GM12801 (cell line): ENCODE measurements around the gene GUSB.

ENCODE experiments used
- TF ChIP-seq, protein P1 (sequence below): IDR thresholded peaks from one replicate; pipeline ENCODE4 v1.5.1; 2011; ENCODE audit warnings: control low read depth; ENCODE audit not compliant: insufficient read length; ENCODE audit errors: extremely low read depth

GUSB gene

GRCh38 chr7:65975814-65976445 lies 6.1 kb downstream of the GUSB start:
- TF ChIP-seq, protein P1, sequence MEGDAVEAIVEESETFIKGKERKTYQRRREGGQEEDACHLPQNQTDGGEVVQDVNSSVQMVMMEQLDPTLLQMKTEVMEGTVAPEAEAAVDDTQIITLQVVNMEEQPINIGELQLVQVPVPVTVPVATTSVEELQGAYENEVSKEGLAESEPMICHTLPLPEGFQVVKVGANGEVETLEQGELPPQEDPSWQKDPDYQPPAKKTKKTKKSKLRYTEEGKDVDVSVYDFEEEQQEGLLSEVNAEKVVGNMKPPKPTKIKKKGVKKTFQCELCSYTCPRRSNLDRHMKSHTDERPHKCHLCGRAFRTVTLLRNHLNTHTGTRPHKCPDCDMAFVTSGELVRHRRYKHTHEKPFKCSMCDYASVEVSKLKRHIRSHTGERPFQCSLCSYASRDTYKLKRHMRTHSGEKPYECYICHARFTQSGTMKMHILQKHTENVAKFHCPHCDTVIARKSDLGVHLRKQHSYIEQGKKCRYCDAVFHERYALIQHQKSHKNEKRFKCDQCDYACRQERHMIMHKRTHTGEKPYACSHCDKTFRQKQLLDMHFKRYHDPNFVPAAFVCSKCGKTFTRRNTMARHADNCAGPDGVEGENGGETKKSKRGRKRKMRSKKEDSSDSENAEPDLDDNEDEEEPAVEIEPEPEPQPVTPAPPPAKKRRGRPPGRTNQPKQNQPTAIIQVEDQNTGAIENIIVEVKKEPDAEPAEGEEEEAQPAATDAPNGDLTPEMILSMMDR = no peak

DNA sequence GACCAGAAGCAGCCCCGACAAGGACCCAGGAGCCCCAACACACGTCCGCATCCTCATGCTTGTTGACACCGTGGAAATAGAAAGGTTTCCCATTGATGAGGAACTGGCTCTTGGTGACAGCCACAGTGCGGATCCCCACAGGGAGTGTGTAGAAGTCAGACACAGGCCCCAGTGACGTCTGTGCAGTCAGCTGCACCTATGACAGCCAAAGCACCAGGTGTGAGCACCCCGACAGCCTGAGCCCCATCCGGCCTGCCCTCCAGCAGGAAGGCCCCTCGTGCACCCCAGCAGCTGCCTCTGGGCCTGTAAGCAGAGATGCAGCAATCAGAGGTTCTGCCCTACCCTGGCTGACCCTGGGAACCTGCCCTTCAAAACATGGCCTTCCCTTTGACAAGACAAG lies 7.1 kb downstream of the GUSB start:
- TF ChIP-seq, protein P1 = no peak

DNA sequence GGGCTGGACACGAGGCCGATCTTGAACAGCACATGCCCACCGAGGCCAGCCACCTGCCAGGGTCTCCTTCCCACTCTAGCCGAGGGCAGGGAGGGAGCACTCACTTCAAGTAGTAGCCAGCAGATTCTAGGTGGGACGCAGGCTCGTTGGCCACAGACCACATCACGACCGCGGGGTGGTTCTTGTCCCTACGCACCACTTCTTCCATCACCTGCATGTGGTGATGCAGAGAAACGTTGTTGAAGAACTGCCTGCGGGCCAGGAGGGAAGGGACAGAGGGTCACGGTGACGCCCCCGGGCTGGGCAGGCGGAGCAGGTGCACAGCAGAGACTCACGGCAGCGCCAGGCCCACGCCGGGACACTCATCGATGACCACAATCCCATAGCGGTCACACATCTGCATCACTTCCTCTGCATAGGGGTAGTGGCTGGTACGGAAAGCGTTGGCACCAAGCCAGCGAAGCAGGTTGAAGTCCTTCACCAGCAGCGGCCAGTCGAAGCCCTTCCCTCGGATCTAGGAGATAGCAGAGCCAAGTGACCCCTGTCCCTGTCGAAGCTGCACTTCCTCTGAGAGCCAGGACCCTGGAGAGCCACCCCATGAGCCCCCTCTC lies 7.7 kb downstream of the GUSB start:
- TF ChIP-seq, protein P1 = no peak

DNA sequence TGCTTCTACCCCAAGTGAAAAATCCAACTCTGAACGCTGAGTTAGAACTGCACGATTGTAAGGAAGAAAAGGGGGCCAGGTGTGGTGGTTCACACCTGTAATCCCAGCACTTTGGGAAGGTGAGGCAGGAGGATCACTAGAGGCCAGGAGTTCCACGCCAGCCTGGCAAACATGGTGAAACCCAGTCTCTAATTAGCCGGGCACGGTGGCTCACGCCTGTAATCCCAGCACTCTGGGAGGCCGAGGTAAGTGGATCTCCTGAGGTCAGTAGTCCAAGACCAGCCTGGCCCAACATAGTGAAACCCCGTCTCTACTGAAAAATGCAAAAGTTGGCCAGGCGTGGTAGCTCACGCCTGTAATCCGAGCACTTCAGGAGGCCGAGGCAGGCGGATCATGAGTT lies 9.0 kb downstream of the GUSB start:
- TF ChIP-seq, protein P1 = no peak

GRCh38 chr7:65971021-65971420 lies 11.0 kb downstream of the GUSB start:
- TF ChIP-seq, protein P1 = no peak

- TF ChIP-seq, protein P1 = no peak
These were observed 13.5 kb downstream of the GUSB start for GRCh38 chr7:65968256-65969185.
